Measurements from ENCODE around the gene TWIST2.
A peak's percentile ranks its signal among the peaks of the same experiment; 100 is the strongest.

Gene TWIST2

DNA sequence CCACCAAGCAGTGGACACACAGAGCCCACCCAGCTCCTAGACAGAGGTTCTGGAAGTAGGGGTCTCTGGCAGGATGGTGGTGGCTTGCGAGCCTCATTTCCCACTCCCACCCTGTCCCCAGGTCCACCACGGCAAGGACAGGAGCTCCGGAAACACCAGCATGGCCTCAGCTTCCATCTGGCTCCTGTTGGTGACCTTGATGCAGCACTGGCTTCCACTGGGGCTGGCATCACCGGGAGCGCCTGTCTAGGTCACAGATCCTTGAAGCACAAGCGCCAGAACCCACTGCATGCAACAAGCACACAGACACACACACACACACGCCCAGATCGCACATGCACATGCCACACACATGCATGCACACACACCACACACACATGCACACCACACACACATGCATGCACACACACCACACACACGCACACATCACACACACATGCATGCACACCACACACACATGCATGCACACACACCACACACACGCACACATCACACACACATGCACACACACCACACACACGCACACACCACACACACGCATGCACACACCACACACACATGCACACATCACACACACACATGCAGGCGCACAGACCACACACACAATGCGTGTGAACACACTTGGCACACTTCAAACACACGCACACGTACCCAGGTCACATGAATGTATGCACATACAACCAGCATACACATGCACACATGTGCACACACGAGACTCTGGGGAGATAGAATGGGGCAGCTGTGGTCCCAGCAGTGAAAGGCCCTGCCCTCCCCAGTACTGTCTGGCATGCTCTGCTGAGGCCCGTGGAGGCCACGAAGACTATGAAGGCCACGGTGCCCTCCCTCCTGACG lies 63.7 kb downstream of the TWIST2 start:
- DNase-seq, result peak in 2 of 42 donors; percentile 28 to 35
- intact Hi-C loops (cut with DNase I), result no loop called here

DNA sequence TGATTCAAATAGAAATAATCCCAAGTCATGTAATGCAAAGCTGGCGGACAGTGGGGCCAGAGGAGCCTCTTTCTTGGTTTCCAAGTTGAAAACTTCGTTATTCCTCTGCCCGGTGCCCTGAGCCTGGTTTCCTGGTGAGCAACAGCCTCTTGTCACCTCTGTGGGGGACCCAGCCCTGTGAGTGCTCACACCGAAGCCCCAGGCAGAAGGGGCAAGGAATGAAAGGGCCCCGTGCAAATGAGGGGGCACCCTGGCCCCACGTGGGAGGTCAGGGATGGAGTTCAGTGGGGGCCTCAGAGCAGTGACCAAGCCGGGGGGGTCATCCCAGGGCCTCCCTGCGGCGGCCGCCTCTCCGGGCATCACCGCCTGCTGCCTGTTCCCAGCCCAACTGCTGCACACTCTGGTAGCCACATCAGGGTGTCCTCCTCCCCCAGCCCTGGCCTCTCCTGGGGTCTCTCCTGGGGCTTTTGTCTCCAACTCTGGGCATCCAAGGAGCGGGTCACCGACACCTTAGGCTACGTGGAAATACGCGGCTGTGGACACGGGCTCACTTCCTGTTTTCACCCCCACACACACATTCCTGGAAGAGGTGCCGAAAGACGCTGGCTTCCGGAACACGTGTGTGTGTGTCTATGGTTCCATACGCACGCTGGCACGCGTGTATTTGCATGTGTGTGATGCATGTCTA lies 64.5 kb downstream of the TWIST2 start:
- intact Hi-C loops (cut with DNase I), result no loop called here
- peak in 2 of 42 donors; percentile 23 to 34 for DNase-seq

DNA sequence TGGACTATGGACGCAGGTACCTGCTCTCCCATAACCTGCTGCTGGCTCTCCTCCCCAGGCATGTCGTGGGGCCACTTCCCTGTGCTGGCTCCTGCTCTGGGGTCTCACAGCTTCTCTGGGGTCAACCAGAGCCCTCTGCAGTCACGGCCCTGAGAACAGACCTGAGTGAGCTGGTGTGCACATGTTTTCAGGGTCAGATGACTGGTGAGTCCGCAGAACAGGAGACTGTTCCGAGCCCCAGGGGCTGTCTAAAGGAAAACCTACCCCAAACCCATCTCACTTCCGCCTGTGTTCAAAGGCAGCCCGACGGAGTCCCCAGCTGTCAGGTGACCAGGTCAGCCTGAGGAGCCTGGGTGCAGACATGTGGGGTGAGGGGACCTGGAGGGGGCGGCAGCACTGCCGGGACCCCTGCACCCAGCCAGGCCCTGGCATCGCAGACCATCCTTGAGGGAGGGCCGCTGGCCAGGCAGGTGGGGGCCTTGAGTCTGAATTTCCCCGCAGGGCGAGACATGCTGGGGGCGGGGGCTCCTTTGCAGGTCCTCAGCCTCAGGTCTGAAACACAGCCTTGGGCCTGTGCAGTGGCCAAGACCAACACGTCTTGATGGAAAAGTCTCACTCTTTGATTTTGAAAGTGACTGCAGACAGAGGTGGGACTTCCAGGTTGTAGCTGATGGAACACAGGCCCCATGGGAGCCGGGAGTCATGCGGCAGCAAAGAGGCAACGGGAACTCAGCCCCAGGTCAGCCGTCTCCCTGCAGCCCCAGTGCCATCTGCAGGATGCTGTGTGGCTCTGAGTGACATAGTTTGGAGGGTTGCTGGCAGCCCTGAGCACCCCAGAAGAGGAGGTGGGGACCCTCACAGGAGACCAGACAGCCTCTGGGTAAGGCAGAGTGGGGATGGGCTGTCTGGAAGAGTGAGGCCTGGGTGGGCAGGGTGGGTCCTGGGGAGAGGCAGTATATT lies 65.3 kb downstream of the TWIST2 start:
- intact Hi-C loops (cut with DNase I), result no loop called here
- DNase-seq, result peak in 3 of 42 donors; percentile 10 to 35 (median 22)

DNA sequence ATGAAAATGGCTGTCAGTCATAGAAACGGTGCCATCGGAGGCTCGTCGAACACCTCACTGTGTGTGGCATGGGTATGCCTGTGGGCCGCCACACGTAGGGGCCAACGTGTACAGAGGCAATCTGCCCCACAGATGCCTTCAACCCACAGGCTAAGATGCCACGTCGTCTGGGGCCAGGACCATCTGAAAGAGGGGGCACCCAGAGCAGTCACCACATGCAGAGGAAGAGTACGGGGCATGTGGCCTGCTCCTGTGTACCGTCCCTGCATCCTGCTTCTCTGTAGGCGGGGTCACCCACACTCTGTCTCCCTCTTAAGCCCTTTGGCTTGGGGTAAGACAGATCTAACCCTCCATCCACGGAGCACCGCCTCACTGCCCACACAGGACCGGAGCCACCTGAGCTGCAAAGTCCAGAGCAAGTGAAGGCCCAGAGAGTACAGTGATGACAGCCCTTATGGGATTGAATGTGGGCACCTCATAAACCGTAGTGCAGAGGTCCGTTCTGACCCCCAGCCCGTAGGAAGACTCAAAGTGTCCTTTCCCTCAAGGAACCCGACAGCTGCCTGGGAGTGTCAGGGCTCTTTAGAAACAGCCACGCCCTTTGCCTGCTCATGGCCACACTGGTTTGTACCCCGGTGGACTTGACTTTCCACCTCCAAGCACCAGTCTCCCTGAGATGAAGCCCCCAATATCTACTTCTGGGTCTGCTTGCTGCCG lies 66.2 kb downstream of the TWIST2 start:
- intact Hi-C loops (cut with DNase I), result no loop called here
- peak in 4 of 42 donors; percentile 0 to 34 (median 15) for DNase-seq

DNA sequence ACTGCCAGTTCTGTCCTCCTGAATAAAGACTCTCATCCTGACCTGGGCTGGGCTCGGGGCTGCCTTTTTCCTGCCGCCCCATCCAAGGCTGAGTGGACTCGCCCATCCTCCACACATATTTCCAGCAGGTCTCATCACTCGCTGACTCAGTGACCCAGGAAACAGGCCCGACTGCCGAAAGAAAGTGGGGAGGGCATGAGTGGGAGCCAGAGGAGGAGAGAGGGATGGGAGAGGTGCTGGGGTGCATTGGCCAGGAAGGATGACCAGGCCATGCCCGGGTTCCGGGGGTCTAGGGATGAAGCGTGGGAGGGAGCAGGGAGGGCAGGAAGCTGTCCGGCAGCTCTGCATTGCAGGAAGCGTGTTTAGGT lies 66.7 kb downstream of the TWIST2 start:
- intact Hi-C loops (cut with DNase I), result no loop called here
- peak in 2 of 42 donors; percentile 1 to 8 for DNase-seq

DNA sequence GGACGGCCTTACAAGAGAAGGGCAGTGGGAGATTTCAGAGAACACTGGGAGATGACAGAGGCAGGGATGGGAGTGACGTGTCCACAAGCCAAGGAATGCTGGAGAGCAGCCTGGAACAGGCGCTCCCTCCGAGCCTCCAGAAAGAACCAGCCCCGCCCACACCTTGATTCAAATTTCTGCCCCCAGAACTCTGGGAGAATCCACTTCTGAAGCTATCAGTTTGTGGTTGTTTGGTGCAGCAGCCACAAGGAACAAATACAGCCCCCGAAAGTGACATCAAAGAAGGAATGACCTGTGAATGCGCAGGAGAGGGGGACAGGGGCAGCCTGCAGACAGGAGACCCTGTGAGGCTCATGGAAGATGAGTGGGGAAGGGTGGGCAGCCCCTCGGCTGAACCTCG lies 67.3 kb downstream of the TWIST2 start:
- DNase-seq, result peak in 3 of 42 donors; percentile 2 to 33 (median 21)
- intact Hi-C loops (cut with DNase I), result no loop called here

DNA sequence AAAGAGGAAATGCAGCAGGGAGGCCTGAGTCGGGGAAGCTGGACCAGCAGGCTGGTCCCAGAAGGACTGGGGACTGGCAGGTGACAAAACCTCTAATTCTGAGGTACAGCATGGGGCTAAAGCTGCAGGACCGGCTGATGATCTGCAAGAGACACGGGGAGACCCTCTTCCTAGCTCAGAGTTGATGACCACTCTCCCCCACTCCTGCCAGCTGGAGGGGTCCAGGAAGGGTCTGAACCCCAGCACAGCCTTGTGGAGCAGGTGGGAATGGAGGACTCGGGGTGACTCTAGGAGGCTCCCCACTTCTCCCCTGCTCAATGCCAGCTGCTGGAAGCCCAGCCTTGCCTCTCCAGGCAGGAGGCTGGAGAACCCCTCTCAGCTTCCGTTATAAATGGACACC lies 67.7 kb downstream of the TWIST2 start:
- DNase-seq, result peak in 2 of 42 donors; percentile 9

DNA sequence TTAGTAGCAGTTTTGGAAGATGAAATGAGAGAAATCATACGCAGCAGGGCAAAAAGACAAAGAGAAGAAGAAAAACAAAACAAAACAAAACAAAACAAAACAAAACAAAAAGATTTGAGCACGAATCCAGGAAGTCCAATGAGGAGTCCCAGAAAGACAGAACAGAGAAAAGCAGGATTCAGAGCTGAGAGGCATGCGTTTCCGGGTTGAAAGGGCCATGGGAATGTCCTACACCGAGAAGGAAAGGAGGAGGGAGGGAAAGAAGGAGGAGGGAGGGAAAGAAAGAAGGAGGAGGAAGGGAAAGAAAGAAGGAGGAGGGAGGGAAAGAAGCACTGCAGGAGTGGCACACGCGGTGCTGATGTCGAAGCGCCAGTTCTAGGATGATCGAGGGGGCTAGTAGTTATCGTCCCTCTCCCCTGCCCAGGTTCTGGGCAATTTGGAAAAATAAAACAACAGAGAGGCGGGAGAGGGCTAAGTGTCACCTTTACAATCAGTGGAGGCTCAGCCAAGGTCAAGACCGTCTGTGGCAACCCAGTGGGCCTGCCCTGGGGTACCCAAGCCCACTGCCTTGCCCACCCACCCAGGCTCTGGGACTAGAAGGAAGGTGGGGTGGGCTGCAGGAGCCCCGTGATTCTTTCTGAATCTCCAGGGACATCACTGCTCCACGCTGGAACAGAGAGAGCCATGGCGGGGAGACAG lies 68.4 kb downstream of the TWIST2 start:
- intact Hi-C loops (cut with DNase I), result no loop called here
- DNase-seq, result peak in 2 of 42 donors; percentile 1 to 3

More for the DNA sequence above, 67.7 kb downstream of the TWIST2 start:
- intact Hi-C loops (cut with DNase I), result no loop called here

DNA sequence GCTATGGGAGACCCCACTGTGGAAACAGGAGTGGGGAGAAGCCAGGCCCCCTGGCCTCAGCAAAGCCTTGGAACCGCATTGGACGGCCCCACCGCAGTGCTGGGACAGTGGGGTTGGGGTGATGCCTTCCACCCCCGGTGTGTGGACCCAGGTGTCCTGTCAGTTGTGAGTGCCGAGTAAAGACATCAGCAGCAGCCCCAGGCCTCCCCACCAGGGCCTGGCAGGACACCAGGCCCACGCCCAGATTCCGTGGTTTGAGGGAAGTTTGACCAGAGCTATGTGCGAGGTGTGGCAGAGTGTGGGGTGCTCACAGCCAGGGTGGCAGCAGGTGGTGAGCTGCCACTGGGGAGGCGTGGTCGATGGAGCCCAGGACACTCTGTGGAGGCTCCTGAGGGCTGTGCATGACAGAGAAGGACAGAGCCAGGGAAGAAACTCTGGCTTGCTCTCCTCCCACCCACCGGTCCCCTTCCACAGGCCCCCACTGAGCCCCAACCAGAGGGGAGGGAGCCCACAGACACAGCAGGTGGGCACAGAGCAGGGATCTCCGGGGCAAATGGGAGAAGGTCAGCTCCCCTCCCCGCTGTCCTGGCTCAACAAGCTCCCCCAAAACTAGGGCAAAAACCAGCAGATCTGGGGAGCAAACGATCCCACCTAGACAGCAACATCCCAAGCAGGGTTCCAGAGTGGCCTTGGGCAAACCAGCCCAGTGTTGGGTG lies 69.1 kb downstream of the TWIST2 start:
- intact Hi-C loops (cut with DNase I), result no loop called here
- peak in 3 of 42 donors; percentile 2 to 34 (median 9) for DNase-seq

DNA sequence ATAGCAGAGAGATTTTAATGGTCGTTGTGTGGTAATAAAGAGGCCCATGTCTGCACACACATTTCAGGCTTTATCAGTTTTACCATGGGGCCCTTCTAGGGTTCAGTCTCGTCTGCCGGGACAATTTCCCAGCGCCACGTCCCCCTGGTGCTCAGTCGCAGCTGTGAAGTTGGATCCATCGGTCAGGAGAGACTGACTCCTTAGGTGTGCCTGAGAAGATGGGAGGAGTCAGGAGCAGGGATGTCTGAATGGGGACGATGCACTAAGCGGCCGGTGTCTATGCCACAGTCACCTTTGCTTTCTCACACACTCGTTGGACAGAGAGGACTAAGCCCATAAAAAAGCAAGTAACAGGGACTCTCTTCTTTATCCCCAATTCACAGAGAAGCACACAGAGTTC lies 71.4 kb downstream of the TWIST2 start:
- DNase-seq, result peak in 2 of 42 donors; percentile 14 to 30
- intact Hi-C loops (cut with DNase I), result no loop called here

DNA sequence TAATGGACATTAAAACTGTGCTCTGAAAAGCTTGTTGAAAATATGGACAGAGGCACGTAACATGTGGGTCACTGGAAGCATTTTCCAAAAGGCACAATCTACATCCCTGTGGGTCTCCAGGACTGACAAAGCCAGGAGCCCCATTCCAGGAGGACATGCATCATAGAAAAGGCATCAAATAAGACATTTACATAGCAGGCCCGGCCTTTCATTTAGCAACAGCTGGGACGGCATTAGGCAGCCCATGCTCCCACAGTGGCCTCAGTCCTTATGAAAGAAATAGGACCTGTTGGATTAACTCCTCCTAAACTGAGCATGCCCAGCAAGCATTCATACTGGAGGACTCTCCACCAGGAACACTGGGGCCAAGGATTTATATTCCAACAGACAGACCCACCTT lies 72.2 kb downstream of the TWIST2 start:
- intact Hi-C loops (cut with DNase I), result no loop called here
- DNase-seq, result peak in 2 of 42 donors; percentile 7 to 26

DNA sequence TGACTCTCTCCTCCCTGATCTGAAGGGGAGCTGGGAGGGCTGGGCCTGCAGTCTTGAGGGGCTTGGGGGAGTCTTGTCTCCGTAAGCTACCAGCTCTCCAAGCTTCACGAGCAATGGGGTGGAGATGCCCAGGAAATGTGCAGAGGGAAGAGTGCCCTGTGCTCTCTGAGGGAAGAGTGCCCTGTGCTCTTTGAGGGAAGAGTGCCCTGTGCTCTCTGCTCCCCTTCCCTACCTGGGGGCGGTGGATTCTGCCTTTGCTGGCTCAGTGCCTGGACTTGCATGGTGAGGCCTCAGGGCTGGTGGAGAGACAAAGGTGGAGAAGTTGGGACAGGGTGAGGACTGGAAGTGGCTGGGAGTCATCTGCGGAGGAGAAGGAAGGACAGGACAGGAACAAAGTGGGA lies 72.7 kb downstream of the TWIST2 start:
- intact Hi-C loops (cut with DNase I), result no loop called here
- DNase-seq, result peak in 1 of 42 donors; percentile 37

DNA sequence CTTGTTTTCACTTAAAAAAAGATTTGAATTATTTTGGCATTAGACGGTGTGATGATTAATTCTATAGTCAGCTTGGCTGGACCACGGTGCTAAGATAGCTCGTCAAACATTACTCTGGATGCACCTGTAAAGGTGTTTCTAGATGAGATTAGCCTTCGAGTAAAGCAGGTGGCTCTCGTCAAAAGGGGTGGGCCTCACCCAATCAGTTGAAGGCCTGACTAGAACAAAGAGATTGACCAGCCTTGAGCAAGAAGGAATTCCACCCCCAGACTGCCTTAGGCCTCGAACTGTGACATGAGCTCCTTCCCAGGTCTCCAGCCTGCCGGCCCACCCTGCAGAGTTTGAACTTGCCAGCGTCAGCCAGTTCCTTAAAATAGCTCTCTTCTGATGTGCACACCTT lies 73.4 kb downstream of the TWIST2 start:
- DNase-seq, result peak in 2 of 42 donors; percentile 1 to 23
- intact Hi-C loops (cut with DNase I), result no loop called here

DNA sequence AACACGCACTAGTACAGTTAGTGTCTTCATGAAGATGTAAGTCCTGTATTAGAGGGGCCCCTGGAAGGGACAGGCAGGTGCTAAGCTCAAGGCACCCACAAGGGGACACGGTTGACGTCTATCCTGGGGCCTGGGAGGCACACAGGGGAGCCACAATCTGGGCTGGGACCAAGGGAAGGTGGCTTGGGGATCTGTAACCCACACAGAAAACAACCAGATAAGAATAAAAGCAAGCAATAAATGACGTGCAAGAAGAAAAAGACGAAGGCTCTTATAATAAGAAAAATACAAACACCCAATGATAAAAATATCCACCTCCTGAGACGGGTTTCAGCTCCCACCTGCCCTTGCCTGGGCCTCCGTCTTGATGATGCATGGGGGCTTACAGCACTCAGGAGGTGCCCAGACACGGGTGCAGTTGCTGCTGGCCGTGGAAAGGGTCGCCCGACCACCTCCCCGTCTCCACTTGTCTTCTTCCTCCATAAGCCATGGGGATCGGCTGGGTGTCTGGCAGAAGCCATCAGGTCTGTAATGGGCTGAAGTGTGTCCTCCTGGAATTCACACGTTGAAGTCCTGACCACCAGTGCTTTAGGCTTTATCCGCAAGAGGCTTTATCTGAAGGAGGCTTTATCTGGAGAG lies 73.9 kb downstream of the TWIST2 start:
- intact Hi-C loops (cut with DNase I), result no loop called here
- peak in 2 of 42 donors; percentile 23 for DNase-seq

DNA sequence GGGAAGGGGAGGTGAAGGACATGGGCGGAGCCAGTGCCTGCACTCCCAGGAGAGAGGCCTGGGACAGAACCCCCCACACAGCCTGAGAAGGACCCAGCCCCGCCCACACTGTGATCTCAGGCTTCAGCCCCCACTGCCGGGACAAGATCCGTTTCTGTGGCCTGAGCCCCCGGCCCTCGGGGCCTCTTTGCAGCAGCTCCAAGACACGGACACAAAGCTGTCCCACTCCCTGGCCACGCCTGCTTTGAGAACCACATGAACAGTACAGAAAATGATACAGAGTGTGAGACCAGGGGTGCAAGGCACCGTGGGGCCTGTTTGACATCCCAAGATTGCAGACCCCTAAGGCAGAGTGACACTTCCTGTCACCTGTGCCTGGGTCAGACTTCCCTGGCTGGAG lies 74.5 kb downstream of the TWIST2 start:
- peak in 3 of 42 donors; percentile 18 to 23 (median 23) for DNase-seq
- intact Hi-C loops (cut with DNase I), result no loop called here

DNA sequence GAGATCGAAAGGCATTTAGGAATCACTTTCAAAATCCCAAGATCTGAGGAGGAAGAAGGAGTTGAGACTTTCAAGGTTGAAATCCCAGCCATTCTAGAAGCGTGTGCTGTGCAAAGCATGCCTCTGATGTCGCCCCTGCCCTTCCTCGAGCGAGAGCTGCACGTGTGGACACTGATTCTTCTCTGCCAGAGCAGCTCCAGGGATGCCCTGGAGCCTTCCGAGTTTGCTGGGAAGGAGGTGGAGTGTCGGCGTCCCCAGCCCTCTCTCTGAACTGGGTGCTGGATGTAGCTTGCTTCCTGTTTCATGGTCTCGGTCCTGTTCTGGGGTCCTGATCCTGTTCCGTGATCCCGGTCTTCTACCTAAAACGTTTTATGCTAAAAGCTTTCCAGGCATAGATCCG lies 76.1 kb downstream of the TWIST2 start:
- intact Hi-C loops (cut with DNase I), result no loop called here
- peak in 2 of 42 donors; percentile 22 to 32 for DNase-seq

DNA sequence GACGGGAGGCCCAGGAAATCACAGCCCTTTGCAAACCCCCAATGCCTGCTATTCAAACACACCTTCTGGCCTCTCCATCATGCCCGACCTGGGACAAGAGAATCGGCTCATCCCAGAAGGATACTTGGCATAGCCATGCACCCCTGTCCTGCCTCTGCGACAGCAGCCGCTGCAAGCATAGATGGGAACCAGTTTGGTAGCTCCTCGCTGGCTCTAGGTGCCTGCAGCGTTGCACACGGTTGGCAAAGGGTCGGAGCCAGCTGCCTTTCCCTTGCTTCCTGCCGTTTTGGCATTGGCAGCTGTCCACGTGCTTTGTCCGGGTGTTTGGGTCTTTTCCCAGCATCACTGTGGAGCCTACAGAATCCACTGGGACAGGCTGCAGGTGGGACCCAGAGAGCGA lies 76.9 kb downstream of the TWIST2 start:
- peak in 21 of 42 donors; percentile 10 to 59 (median 29) for DNase-seq

More for the DNA sequence above, 76.9 kb downstream of the TWIST2 start:
- intact Hi-C loops (cut with DNase I), result no loop called here
